ENCODE results near the gene GPR39. TPM values are rescaled to one million over a fixed set of nuclear protein-coding genes. Genes with fewer than 3 reads are reported as not detected.

Gene GPR39
- total RNA-seq, 1 donor from 2014 or later, result 1.6 TPM

- Histone ChIP-seq H3K9me3 (ENCODE audit: control insufficient read depth in 3 of 3, low read length in 3 of 3) (no peaks in the 10 kb centered on the region), H3K27me3 (ENCODE audit: control insufficient read depth in 3 of 3, insufficient read depth in 3 of 3, low read length in 3 of 3) (peaks cover 0 to 3% (median 0%) of the 10 kb centered on the region in 3 donors)
Observed at GRCh38 chr2:132611719-132612118, 195.1 kb downstream of the GPR39 start.

GRCh38 chr2:132615329-132616085 lies 198.9 kb downstream of the GPR39 start:
- no peaks in the 10 kb centered on the region for H3K36me3 ChIP-seq (ENCODE audit: control insufficient read depth in 3 of 3, insufficient read depth in 3 of 3, low read length in 3 of 3)
- H3K4me1 ChIP-seq (ENCODE audit: control insufficient read depth in 3 of 3, insufficient read depth in 3 of 3, low read length in 3 of 3), result no peaks in the 10 kb centered on the region
- H3K4me3 ChIP-seq (ENCODE audit: low read length in 3 of 3), result no peak overlapping the region
- H3K27me3 ChIP-seq (ENCODE audit: control insufficient read depth in 3 of 3, insufficient read depth in 3 of 3, low read length in 3 of 3), result peaks cover 0 to 4% (median 4%) of the 10 kb centered on the region in 3 donors
- no peak overlapping the region for H3K27ac ChIP-seq (ENCODE audit: low read depth, low read length)
- no peak overlapping the region for H3K9ac ChIP-seq (ENCODE audit: low read depth in 1 of 3, low read length in 3 of 3)
- no peaks in the 10 kb centered on the region for H3K9me3 ChIP-seq (ENCODE audit: control insufficient read depth in 3 of 3, low read length in 3 of 3)

More at GRCh38 chr2:132611719-132612118, 195.1 kb downstream of the GPR39 start:
- Histone ChIP-seq H3K4me3 (ENCODE audit: low read length in 3 of 3) (no peak overlapping the region), H3K4me1 (ENCODE audit: control insufficient read depth in 3 of 3, insufficient read depth in 3 of 3, low read length in 3 of 3) (no peaks in the 10 kb centered on the region), H3K9ac (ENCODE audit: low read depth in 1 of 3, low read length in 3 of 3) (no peak overlapping the region), H3K27ac (ENCODE audit: low read depth, low read length) (no peak overlapping the region), H3K36me3 (ENCODE audit: control insufficient read depth in 3 of 3, insufficient read depth in 3 of 3, low read length in 3 of 3) (no peaks in the 10 kb centered on the region)

DNA sequence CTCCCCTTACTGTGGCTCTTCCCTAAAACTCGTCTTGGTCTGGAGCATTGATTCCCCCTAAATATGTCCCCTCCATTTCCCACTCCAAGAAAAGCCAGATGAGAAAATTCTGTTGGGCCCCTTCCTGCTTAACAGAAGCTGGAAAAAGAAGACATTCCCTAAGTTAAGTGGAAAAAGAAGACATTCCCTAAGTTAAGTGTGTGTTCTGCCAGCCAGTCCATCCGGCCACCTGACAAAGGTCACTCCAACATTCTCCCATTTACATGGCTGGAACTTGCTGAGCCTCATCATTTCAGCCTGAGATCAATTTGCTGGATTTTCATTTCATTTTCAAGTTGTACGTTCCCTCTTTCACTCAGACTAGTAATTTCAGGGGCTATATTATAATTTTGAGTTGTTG lies 201.4 kb downstream of the GPR39 start:
- H3K4me1 ChIP-seq (ENCODE audit: control insufficient read depth in 3 of 3, insufficient read depth in 3 of 3, low read length in 3 of 3), result no peaks in the 10 kb centered on the region
- H3K27ac ChIP-seq (ENCODE audit: low read depth, low read length), result no peak overlapping the region
- no peaks in the 10 kb centered on the region for H3K9me3 ChIP-seq (ENCODE audit: control insufficient read depth in 3 of 3, low read length in 3 of 3)
- H3K4me3 ChIP-seq (ENCODE audit: low read length in 3 of 3), result no peak overlapping the region
- H3K9ac ChIP-seq (ENCODE audit: low read depth in 1 of 3, low read length in 3 of 3), result no peak overlapping the region
- peaks cover 0 to 7% (median 4%) of the 10 kb centered on the region in 3 donors for H3K27me3 ChIP-seq (ENCODE audit: control insufficient read depth in 3 of 3, insufficient read depth in 3 of 3, low read length in 3 of 3)
- H3K36me3 ChIP-seq (ENCODE audit: control insufficient read depth in 3 of 3, insufficient read depth in 3 of 3, low read length in 3 of 3), result no peaks in the 10 kb centered on the region

GRCh38 chr2:132618734-132619133 lies 202.1 kb downstream of the GPR39 start:
- Histone ChIP-seq H3K4me3 (ENCODE audit: low read length in 3 of 3) (no peak overlapping the region), H3K36me3 (ENCODE audit: control insufficient read depth in 3 of 3, insufficient read depth in 3 of 3, low read length in 3 of 3) (no peaks in the 10 kb centered on the region), H3K4me1 (ENCODE audit: control insufficient read depth in 3 of 3, insufficient read depth in 3 of 3, low read length in 3 of 3) (no peaks in the 10 kb centered on the region), H3K27me3 (ENCODE audit: control insufficient read depth in 3 of 3, insufficient read depth in 3 of 3, low read length in 3 of 3) (peaks cover 0 to 5% (median 4%) of the 10 kb centered on the region in 3 donors), H3K9me3 (ENCODE audit: control insufficient read depth in 3 of 3, low read length in 3 of 3) (no peaks in the 10 kb centered on the region), H3K9ac (ENCODE audit: low read depth in 1 of 3, low read length in 3 of 3) (no peak overlapping the region), H3K27ac (ENCODE audit: low read depth, low read length) (no peak overlapping the region)

DNA sequence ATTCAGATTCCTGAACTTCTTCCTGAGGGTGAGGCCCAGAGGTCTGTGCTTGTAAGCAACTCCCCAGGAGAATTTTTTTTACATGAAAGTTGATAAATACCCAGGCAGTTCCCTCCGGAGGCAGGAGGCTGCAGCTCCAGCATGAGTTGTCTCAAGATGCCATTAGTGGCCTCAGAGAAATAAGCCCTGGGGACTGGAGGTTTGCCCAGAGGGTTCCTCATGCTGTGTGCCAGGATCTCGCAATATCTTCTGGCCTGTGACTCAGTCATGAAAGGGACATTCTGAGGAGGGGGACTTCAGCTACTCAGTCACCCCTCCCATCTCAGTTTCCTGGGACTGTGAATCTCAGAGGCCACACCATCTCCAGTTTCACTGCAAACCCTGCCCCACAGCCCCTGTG lies 203.5 kb downstream of the GPR39 start:
- Histone ChIP-seq H3K4me1 (ENCODE audit: control insufficient read depth in 3 of 3, insufficient read depth in 3 of 3, low read length in 3 of 3) (no peaks in the 10 kb centered on the region), H3K9me3 (ENCODE audit: control insufficient read depth in 3 of 3, low read length in 3 of 3) (no peaks in the 10 kb centered on the region), H3K4me3 (ENCODE audit: low read length in 3 of 3) (no peak overlapping the region), H3K27ac (ENCODE audit: low read depth, low read length) (no peak overlapping the region), H3K27me3 (ENCODE audit: control insufficient read depth in 3 of 3, insufficient read depth in 3 of 3, low read length in 3 of 3) (peaks cover 0 to 5% (median 4%) of the 10 kb centered on the region in 3 donors), H3K9ac (ENCODE audit: low read depth in 1 of 3, low read length in 3 of 3) (no peak overlapping the region), H3K36me3 (ENCODE audit: control insufficient read depth in 3 of 3, insufficient read depth in 3 of 3, low read length in 3 of 3) (no peaks in the 10 kb centered on the region)

GRCh38 chr2:132621131-132621875 lies 204.7 kb downstream of the GPR39 start:
- H3K9ac ChIP-seq (ENCODE audit: low read depth in 1 of 3, low read length in 3 of 3), result no peak overlapping the region
- no peaks in the 10 kb centered on the region for H3K4me1 ChIP-seq (ENCODE audit: control insufficient read depth in 3 of 3, insufficient read depth in 3 of 3, low read length in 3 of 3)
- H3K9me3 ChIP-seq (ENCODE audit: control insufficient read depth in 3 of 3, low read length in 3 of 3), result no peaks in the 10 kb centered on the region
- no peak overlapping the region for H3K27ac ChIP-seq (ENCODE audit: low read depth, low read length)
- H3K36me3 ChIP-seq (ENCODE audit: control insufficient read depth in 3 of 3, insufficient read depth in 3 of 3, low read length in 3 of 3), result no peaks in the 10 kb centered on the region
- H3K4me3 ChIP-seq (ENCODE audit: low read length in 3 of 3), result no peak overlapping the region
- peaks cover 0 to 5% (median 4%) of the 10 kb centered on the region in 3 donors for H3K27me3 ChIP-seq (ENCODE audit: control insufficient read depth in 3 of 3, insufficient read depth in 3 of 3, low read length in 3 of 3)

- no peaks in the 10 kb centered on the region for H3K4me1 ChIP-seq (ENCODE audit: control insufficient read depth in 3 of 3, insufficient read depth in 3 of 3, low read length in 3 of 3)
- H3K9me3 ChIP-seq (ENCODE audit: control insufficient read depth in 3 of 3, low read length in 3 of 3), result no peaks in the 10 kb centered on the region
- no peak overlapping the region for H3K9ac ChIP-seq (ENCODE audit: low read depth in 1 of 3, low read length in 3 of 3)
- H3K27ac ChIP-seq (ENCODE audit: low read depth, low read length), result no peak overlapping the region
- no peak overlapping the region for H3K4me3 ChIP-seq (ENCODE audit: low read length in 3 of 3)
- peaks cover 0 to 7% (median 4%) of the 10 kb centered on the region in 3 donors for H3K27me3 ChIP-seq (ENCODE audit: control insufficient read depth in 3 of 3, insufficient read depth in 3 of 3, low read length in 3 of 3)
- no peaks in the 10 kb centered on the region for H3K36me3 ChIP-seq (ENCODE audit: control insufficient read depth in 3 of 3, insufficient read depth in 3 of 3, low read length in 3 of 3)
Observed at GRCh38 chr2:132623096-132623839, 206.7 kb downstream of the GPR39 start.

GRCh38 chr2:132627536-132627935 lies 210.9 kb downstream of the GPR39 start:
- Histone ChIP-seq H3K36me3 (ENCODE audit: control insufficient read depth in 3 of 3, insufficient read depth in 3 of 3, low read length in 3 of 3) (no peaks in the 10 kb centered on the region), H3K9me3 (ENCODE audit: control insufficient read depth in 3 of 3, low read length in 3 of 3) (no peaks in the 10 kb centered on the region), H3K4me3 (ENCODE audit: low read length in 3 of 3) (no peak overlapping the region), H3K9ac (ENCODE audit: low read depth in 1 of 3, low read length in 3 of 3) (no peak overlapping the region), H3K4me1 (ENCODE audit: control insufficient read depth in 3 of 3, insufficient read depth in 3 of 3, low read length in 3 of 3) (no peaks in the 10 kb centered on the region), H3K27ac (ENCODE audit: low read depth, low read length) (no peak overlapping the region), H3K27me3 (ENCODE audit: control insufficient read depth in 3 of 3, insufficient read depth in 3 of 3, low read length in 3 of 3) (peaks cover 0 to 2% (median 0%) of the 10 kb centered on the region in 3 donors)

DNA sequence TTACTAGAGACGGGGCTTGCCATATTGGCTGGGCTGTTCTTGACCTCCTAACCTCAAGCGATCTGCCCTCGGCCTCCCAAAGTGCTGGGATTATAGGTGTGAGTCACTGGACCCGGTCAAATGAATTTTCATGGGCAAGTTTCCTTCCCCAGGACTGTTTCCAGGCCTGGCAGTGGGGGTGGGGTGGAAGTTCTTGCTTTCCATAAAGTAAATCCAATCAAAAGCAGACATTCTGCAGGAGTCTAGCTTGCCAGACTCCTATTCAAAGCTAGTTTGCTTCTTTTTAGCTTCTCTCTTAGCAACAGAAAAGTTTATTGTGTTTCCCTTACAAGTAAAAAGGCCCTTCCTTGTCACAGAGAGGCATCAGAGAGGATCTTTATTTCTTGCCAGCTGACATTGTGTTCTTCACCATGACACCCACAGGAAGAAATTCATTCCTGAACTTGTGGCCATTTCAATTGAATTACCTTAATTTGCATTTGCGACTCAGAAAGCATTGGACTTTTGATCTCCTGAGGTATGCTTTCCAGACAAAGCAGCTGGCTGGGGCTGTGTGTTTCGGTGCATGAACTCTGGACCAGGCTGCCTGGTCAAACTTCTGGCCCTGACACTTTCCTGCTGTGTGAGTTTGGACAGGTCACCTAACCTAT lies 215.5 kb downstream of the GPR39 start:
- Histone ChIP-seq H3K4me1 (ENCODE audit: control insufficient read depth in 3 of 3, insufficient read depth in 3 of 3, low read length in 3 of 3) (no peaks in the 10 kb centered on the region), H3K9ac (ENCODE audit: low read depth in 1 of 3, low read length in 3 of 3) (no peak overlapping the region), H3K27ac (ENCODE audit: low read depth, low read length) (no peak overlapping the region), H3K9me3 (ENCODE audit: control insufficient read depth in 3 of 3, low read length in 3 of 3) (no peaks in the 10 kb centered on the region), H3K4me3 (ENCODE audit: low read length in 3 of 3) (no peak overlapping the region), H3K27me3 (ENCODE audit: control insufficient read depth in 3 of 3, insufficient read depth in 3 of 3, low read length in 3 of 3) (peaks cover 0 to 2% (median 0%) of the 10 kb centered on the region in 3 donors), H3K36me3 (ENCODE audit: control insufficient read depth in 3 of 3, insufficient read depth in 3 of 3, low read length in 3 of 3) (no peaks in the 10 kb centered on the region)
